IMR-90 (cell line): ENCODE results near the gene PRELID3B. TPM values are rescaled to one million over a fixed set of nuclear protein-coding genes. Genes with fewer than 3 reads are reported as not detected.

ENCODE experiments used
- ATAC-seq: fragments of 200-7000 bp; cut with Tn5 transposase; 2 replicates; pipeline ENCODE4 v1.9.1; 2020; ENCODE audit warnings: low read depth, mild to moderate bottlenecking, moderate library complexity
- BruUV-seq: library from RNA; stranded (reverse); fragments of 400-500 nt; replicated peaks from 2 replicates; lab custom pipeline; 2021; lab: Mats Ljungman, UMichigan
- CTCF ChIA-PET: fragments of 300-600 bp; formaldehyde crosslinking; extraction: SDS; loops from one replicate; lab custom pipeline; 2021; ENCODE audit warnings: antibody characterized with exemption; lab: Yijun Ruan, JAX
- POLR2A ChIA-PET: fragments of 300-600 bp; sonication (Branson Sonifier 250); formaldehyde crosslinking; loops from one replicate; lab custom pipeline; 2022; ENCODE audit warnings: antibody characterized with exemption; ENCODE audit not compliant: unreplicated experiment; lab: Charles Lee
- DNase-seq: peaks from one replicate; pipeline ENCODE4 v3.0.0; 2013
- H2AFZ ChIP-seq: replicated peaks from 2 replicates; pipeline ENCODE3; 2013; ENCODE audit warnings: low read length, mild to moderate bottlenecking; ENCODE audit not compliant: poor library complexity
- H2AK5ac ChIP-seq: 2 replicates; pipeline ENCODE4 v1.6.1; 2013; ENCODE audit warnings: low read depth, low read length, inconsistent platforms
- H2AK9ac ChIP-seq: replicated peaks from 2 replicates; pipeline ENCODE3; 2013; ENCODE audit warnings: mild to moderate bottlenecking, low read depth, low read length, moderate library complexity; ENCODE audit not compliant: poor library complexity
- H2BK120ac ChIP-seq: 2 replicates; pipeline ENCODE4 v1.6.1; 2013; ENCODE audit warnings: low read depth, low read length, inconsistent platforms
- H2BK15ac ChIP-seq: 3 replicates; pipeline ENCODE4 v1.6.1; 2013; ENCODE audit warnings: low read depth, low read length, inconsistent platforms
- H2BK20ac ChIP-seq: 2 replicates; pipeline ENCODE4 v1.6.1; 2013; ENCODE audit warnings: low read depth, mild to moderate bottlenecking, inconsistent platforms, low read length, moderate library complexity
- H2BK5ac ChIP-seq: 2 replicates; pipeline ENCODE4 v1.6.1; 2013; ENCODE audit warnings: mild to moderate bottlenecking, low read depth, low read length, inconsistent platforms; ENCODE audit not compliant: poor library complexity, severe bottlenecking
- H3K14ac ChIP-seq: replicated peaks from 2 replicates; pipeline ENCODE4 v1.6.1; 2013; ENCODE audit warnings: low read depth, low read length, inconsistent platforms
- H3K18ac ChIP-seq: 2 replicates; pipeline ENCODE4 v1.6.1; 2013; ENCODE audit warnings: low read depth, low read length, control low read depth
- H3K23ac ChIP-seq: 2 replicates; pipeline ENCODE4 v1.6.1; 2013; ENCODE audit warnings: low read depth, low read length, inconsistent platforms
- H3K27ac ChIP-seq: 2 replicates; pipeline ENCODE4 v1.5.1; 2013; ENCODE audit warnings: mild to moderate bottlenecking, control low read depth, low read length; ENCODE audit not compliant: insufficient read depth
- H3K27me3 ChIP-seq: 2 replicates; pipeline ENCODE4 v1.6.1; 2013; ENCODE audit warnings: low read length; ENCODE audit not compliant: control insufficient read depth, insufficient read depth
- H3K36me3 ChIP-seq: 2 replicates; pipeline ENCODE4 v1.6.1; 2013; ENCODE audit warnings: low read length, mixed read lengths; ENCODE audit not compliant: control insufficient read depth, insufficient read depth
- H3K4ac ChIP-seq: 2 replicates; pipeline ENCODE4 v1.6.1; 2013; ENCODE audit warnings: low read depth, low read length, inconsistent platforms
- H3K4me1 ChIP-seq: 2 replicates; pipeline ENCODE4 v1.6.1; 2013; ENCODE audit warnings: low read length, mixed read lengths; ENCODE audit not compliant: control insufficient read depth, insufficient read depth
- H3K4me2 ChIP-seq: 2 replicates; pipeline ENCODE4 v1.6.1; 2013; ENCODE audit warnings: low read depth, mild to moderate bottlenecking, control low read depth, low read length, moderate library complexity
- H3K4me3 ChIP-seq: 2 replicates; pipeline ENCODE4 v1.5.1; 2013; ENCODE audit warnings: low read depth, mild to moderate bottlenecking, control low read depth, low read length, moderate library complexity; ENCODE audit not compliant: insufficient read depth
- H3K56ac ChIP-seq: 2 replicates; pipeline ENCODE4 v1.6.1; 2013; ENCODE audit warnings: low read length, inconsistent platforms; ENCODE audit not compliant: insufficient read depth; ENCODE audit errors: extremely low read depth
- H3K79me1 ChIP-seq, 2 experiments: 2 replicates each; pipeline ENCODE4 v1.6.1; 2013; ENCODE audit warnings: low read length in 2 of 2, inconsistent platforms in 1 of 2, low read depth in 1 of 2
- H3K9ac ChIP-seq: 2 replicates; pipeline ENCODE4 v1.6.1; 2013; ENCODE audit warnings: low read depth, low read length, control low read depth
- H3K9me1 ChIP-seq: 2 replicates; pipeline ENCODE4 v1.6.1; 2013; ENCODE audit warnings: low read length, inconsistent platforms; ENCODE audit not compliant: insufficient read depth
- H3K9me3 ChIP-seq: 2 replicates; pipeline ENCODE4 v1.6.1; 2013; ENCODE audit warnings: low read length; ENCODE audit not compliant: control insufficient read depth, insufficient read depth
- H4K20me1 ChIP-seq: 2 replicates; pipeline ENCODE4 v1.6.1; 2013; ENCODE audit warnings: low read length, inconsistent platforms; ENCODE audit not compliant: insufficient read depth
- H4K5ac ChIP-seq: 2 replicates; pipeline ENCODE4 v1.6.1; 2013; ENCODE audit warnings: mild to moderate bottlenecking, low read depth, low read length, control low read depth
- H4K8ac ChIP-seq, 2 experiments: 2 replicates each; pipeline ENCODE4 v1.6.1; 2013; ENCODE audit warnings: low read depth in 2 of 2, low read length in 2 of 2, control low read depth in 1 of 2, inconsistent platforms in 1 of 2
- H4K91ac ChIP-seq: 2 replicates; pipeline ENCODE4 v1.6.1; 2013; ENCODE audit warnings: low read depth, low read length, inconsistent platforms; ENCODE audit not compliant: insufficient read depth
- CEBPB ChIP-seq: IDR thresholded peaks from 2 replicates; pipeline ENCODE4 v1.6.1; 2012; ENCODE audit warnings: low read depth, low read length, improper control_type of control experiment
- CHD1 ChIP-seq: IDR thresholded peaks from 2 replicates; pipeline ENCODE4 v1.6.1; 2012; ENCODE audit warnings: low read depth, low read length, improper control_type of control experiment
- FOS ChIP-seq: fragments of 150-350 bp; IDR thresholded peaks from 2 replicates; pipeline ENCODE4 v1.6.1; 2016; ENCODE audit warnings: low read depth, low read length
- MAFK ChIP-seq: IDR thresholded peaks from 2 replicates; pipeline ENCODE4 v1.6.1; 2012; ENCODE audit warnings: low read depth, low read length, improper control_type of control experiment
- MAZ ChIP-seq: IDR thresholded peaks from 2 replicates; pipeline ENCODE4 v1.6.1; 2012; ENCODE audit warnings: low read depth, mild to moderate bottlenecking, low read length, improper control_type of control experiment, moderate library complexity, borderline replicate concordance
- MXI1 ChIP-seq: IDR thresholded peaks from 2 replicates; pipeline ENCODE4 v1.6.1; 2012; ENCODE audit warnings: low read depth, mild to moderate bottlenecking, low read length, moderate library complexity, borderline replicate concordance
- NFE2L2 ChIP-seq: fragments of 150-350 bp; IDR thresholded peaks from 2 replicates; pipeline ENCODE4 v1.6.1; 2016; ENCODE audit warnings: low read depth, mild to moderate bottlenecking, low read length
- RAD21 ChIP-seq: IDR thresholded peaks from 2 replicates; pipeline ENCODE4 v1.6.1; 2012; ENCODE audit warnings: low read length, improper control_type of control experiment
- RCOR1 ChIP-seq: IDR thresholded peaks from 2 replicates; pipeline ENCODE4 v1.6.1; 2012; ENCODE audit warnings: mild to moderate bottlenecking, low read length, improper control_type of control experiment; ENCODE audit not compliant: insufficient replicate concordance
- RFX5 ChIP-seq: IDR thresholded peaks from 2 replicates; pipeline ENCODE4 v1.8.0; 2012; ENCODE audit warnings: low read depth, mild to moderate bottlenecking, low read length, moderate library complexity
- WGBS, 2 experiments: methylation state at CpG; one replicate each; pipeline versions ENCODE4 v1.1.5 to v1.1.7; 2013; ENCODE audit warnings: missing lambda C conversion rate in 2 of 2; ENCODE audit not compliant: insufficient read length in 1 of 2; ENCODE audit errors: extremely low coverage in 2 of 2; 5-methylcytosine and 5-hydroxymethylcytosine counted together
- dilution Hi-C: fragments of 300-500 bp; cut with HindIII; formaldehyde crosslinking; loops from one replicate; pipeline ENCODE4 v1.14.3; 2018; ENCODE audit warnings: low sequenced_read_pairs; ENCODE audit not compliant: unreplicated experiment
- in situ Hi-C: fragments of 300-500 bp; cut with MboI; formaldehyde crosslinking; loops from 3 replicates; pipeline ENCODE4 v1.14.3; 2019; ENCODE audit warnings: low sequenced_read_pairs, inconsistent platforms, mixed read lengths
- intact Hi-C: fragments of 100-400 bp; cut with micrococcal nuclease; formaldehyde crosslinking; loops from 2 replicates; pipeline ENCODE4 v1.10.0; 2022
- polyA plus RNA-seq, 3 experiments: library from polyadenylated mRNA; depleted of rRNA; stranded (reverse); fragments of >200 nt; gene quantifications; 2 replicates each; pipeline ENCODE4 v1.2.3, GENCODE V29; 2012; ENCODE audit warnings: low replicate concordance in 1 of 3
- total RNA-seq: library from RNA; depleted of rRNA; stranded (reverse); fragments of >200 nt; gene quantifications from 2 replicates; pipeline ENCODE4 v1.2.3, GENCODE V29; 2012

PRELID3B gene
- total and polyA plus RNA-seq, 2 of the 4 experiments (the other 2 are of a cell fraction) = 24.8 to 41.9 TPM

DNA sequence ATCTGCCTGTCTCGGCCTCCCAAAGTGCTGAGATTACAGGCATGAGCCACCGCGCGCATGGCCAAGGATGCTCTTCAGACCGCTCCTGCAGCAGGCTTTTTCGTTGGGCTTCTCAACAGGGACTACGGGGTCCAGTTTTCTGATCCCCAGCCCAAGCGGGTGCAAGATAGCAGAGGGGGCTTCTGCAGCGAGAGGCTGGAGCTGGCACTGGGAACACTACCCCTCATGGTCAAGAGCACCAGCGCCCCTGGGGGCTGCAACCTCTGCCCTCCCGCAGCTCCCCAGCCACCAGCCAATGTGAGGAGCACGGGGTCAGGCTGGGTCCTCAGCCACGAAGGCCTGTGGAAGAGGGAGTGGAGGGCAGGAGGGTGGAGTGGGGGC is 41.5 kb downstream of the PRELID3B start:
- Histone ChIP-seq H3K14ac (no peak overlapping the region), H2BK5ac (no peak overlapping the region), H2BK120ac (no peak overlapping the region), H4K91ac (no peak overlapping the region), H3K36me3 (peaks cover 27% of the 10 kb centered on the region), H3K4me3 (no peak overlapping the region), H4K8ac (no peak overlapping the region), H2AFZ (no peak overlapping the region), H2BK20ac (no peak overlapping the region), H3K4ac (no peak overlapping the region), H3K56ac (no peak overlapping the region), H3K9me1 (peaks cover 8% of the 10 kb centered on the region; the same call in 1 of the 2 replicates), H3K18ac (no peak overlapping the region), H3K27ac (no peak overlapping the region), H3K4me1 (peaks cover 8% of the 10 kb centered on the region), H4K20me1 (no peaks in the 10 kb centered on the region; the same call in 1 of the 2 replicates), H3K79me1 (peaks cover 5 to 30% of the 10 kb centered on the region in 2 experiments; a peak in 3 of 4 replicates), H2BK15ac (no peak overlapping the region), H3K27me3 (no peaks in the 10 kb centered on the region), H3K9me3 (no peaks in the 10 kb centered on the region), H2AK5ac (no peak overlapping the region), H3K9ac (no peak overlapping the region), H4K5ac (no peak overlapping the region), H3K4me2 (no peak overlapping the region), H2AK9ac (no peak overlapping the region), H3K23ac (no peak overlapping the region)
- 89% methylated on average over 5 of the region's 13 CpGs; no CpG with 5 or more reads in 1 of the 2 experiments for WGBS, 2 experiments
- DNase-seq (no peak), ATAC-seq (no peak)
- no TSS peak for BruUV-seq
- in situ Hi-C loops = no loop called here
- intact Hi-C loops = no loop called here
- TF ChIP-seq RFX5 = no peak
- TF ChIP-seq MAZ = no peak
- TF ChIP-seq RAD21 = no peak
- TF ChIP-seq FOS = no peak
- no peak for TF ChIP-seq CEBPB
- no peak for TF ChIP-seq NFE2L2
- no peak for TF ChIP-seq MXI1
- TF ChIP-seq CHD1 = no peak
- no peak for TF ChIP-seq MAFK
- no peak for TF ChIP-seq RCOR1
- dilution Hi-C loops = no loop called here
- CTCF ChIA-PET = no interaction called here
- POLR2A ChIA-PET = no interaction called here
